ENCODE results near the gene RBMS1. TPM values are rescaled to one million over a fixed set of nuclear protein-coding genes. Genes with fewer than 3 reads are reported as not detected.

The RBMS1 gene
- total RNA-seq, 6 experiments from 2014 or later = 8.5 to 21.4 (median 14.3) TPM

DNA sequence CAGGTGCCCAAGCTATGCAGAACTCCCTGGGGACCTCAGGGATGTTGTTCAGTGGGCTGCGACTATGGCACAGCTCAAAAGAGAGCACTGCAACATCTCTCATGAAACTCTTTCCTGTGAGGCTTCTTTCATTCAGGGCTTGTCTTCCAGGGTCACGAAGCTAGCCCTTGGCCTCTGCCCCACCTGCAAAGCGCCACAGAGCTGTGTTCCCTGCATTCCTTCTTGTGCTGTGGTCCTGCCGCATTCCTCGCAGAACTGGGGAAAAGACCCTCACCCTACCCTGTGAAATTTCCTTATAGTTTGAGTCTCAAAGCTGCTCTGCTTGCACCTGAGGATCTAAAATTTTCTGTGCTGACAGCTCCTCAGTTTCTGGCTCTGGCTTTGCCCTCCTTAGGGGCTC is 267.2 kb downstream of the RBMS1 start:
- ATAC-seq (no peak), DNase-seq (no peak)
- Histone ChIP-seq H3K27me3 (no peaks in the 10 kb centered on the region), H3K4me3 (no peak overlapping the region), H3K27ac (no peak overlapping the region), H3K9me3 (no peaks in the 10 kb centered on the region), H3K4me1 (peaks cover 0 to 10% (median 0%) of the 10 kb centered on the region in 4 donors), H3K36me3 (no peaks in the 10 kb centered on the region)
- intact Hi-C loops (cut with DNase I) = no loop called here
- TF ChIP-seq, protein P1, sequence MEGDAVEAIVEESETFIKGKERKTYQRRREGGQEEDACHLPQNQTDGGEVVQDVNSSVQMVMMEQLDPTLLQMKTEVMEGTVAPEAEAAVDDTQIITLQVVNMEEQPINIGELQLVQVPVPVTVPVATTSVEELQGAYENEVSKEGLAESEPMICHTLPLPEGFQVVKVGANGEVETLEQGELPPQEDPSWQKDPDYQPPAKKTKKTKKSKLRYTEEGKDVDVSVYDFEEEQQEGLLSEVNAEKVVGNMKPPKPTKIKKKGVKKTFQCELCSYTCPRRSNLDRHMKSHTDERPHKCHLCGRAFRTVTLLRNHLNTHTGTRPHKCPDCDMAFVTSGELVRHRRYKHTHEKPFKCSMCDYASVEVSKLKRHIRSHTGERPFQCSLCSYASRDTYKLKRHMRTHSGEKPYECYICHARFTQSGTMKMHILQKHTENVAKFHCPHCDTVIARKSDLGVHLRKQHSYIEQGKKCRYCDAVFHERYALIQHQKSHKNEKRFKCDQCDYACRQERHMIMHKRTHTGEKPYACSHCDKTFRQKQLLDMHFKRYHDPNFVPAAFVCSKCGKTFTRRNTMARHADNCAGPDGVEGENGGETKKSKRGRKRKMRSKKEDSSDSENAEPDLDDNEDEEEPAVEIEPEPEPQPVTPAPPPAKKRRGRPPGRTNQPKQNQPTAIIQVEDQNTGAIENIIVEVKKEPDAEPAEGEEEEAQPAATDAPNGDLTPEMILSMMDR (IDR thresholded peaks at IDR 0.05) = no peak
- TF ChIP-seq POLR2A (IDR thresholded peaks at IDR 0.05) = no peak
- whole genome bisulfite sequencing (ENCODE audit: insufficient coverage, low coverage, low lambda C conversion rate, missing lambda C conversion rate) = 0% methylated on average over 1 of the region's 5 CpGs

DNA sequence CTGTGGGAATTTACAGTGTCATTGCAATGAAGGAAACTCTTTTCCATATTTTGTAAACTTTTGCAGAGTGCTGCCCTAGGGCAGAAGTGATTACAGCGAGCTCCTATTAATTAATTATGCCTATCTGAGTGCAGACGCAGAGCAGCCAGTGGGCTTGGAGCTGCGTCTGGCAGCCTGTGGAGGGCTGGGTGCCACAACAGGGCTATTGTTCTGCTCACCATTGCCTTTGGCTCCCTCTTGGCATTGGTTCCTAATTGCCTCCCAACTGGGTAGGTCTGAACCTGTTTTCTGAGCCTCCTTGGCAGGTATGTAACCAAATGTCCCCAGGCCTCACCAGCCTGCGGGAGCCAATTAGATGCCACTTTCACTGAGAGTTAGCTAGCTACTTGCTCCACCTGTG is 267.9 kb downstream of the RBMS1 start:
- ATAC-seq (no peak), DNase-seq (no peak)
- Histone ChIP-seq H3K27me3 (no peaks in the 10 kb centered on the region), H3K9me3 (no peaks in the 10 kb centered on the region), H3K27ac (no peak overlapping the region), H3K4me3 (no peak overlapping the region), H3K36me3 (no peaks in the 10 kb centered on the region), H3K4me1 (peaks cover 0 to 11% (median 0%) of the 10 kb centered on the region in 4 donors)
- no CpG with 5 or more reads among the region's 4 CpGs for WGBS (ENCODE audit: insufficient coverage, low coverage, low lambda C conversion rate, missing lambda C conversion rate)
- TF ChIP-seq, protein P1 (IDR thresholded peaks at IDR 0.05) = no peak
- no peak for TF ChIP-seq POLR2A (IDR thresholded peaks at IDR 0.05)
- intact Hi-C loops (cut with DNase I) = no loop called here

DNA sequence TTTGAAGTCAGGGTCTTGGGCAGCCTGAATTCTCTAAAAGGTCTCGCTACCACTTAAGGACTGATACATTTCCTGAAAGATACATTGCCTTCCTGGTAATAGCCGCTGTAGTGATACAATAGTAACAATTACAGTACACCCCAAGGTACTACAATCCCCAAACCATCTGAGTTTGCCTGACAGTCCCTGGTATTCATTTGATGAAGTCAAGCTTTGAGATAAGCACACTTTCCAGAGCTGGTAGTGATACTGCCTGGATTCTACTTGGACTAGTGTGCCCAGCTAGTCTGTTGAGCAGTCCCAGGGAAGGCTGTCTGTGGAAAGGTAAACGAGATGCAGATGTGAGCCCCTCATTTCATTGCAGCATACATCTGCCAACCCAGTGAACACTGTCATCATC is 269.1 kb downstream of the RBMS1 start:
- Histone ChIP-seq H3K27ac (no peak overlapping the region), H3K9me3 (no peaks in the 10 kb centered on the region), H3K4me3 (no peak overlapping the region), H3K27me3 (no peaks in the 10 kb centered on the region), H3K4me1 (peaks cover 0 to 11% (median 0%) of the 10 kb centered on the region in 4 donors), H3K36me3 (no peaks in the 10 kb centered on the region)
- intact Hi-C loops (cut with DNase I) = no loop called here
- TF ChIP-seq POLR2A (IDR thresholded peaks at IDR 0.05) = no peak
- TF ChIP-seq, protein P1 (IDR thresholded peaks at IDR 0.05) = no peak
- ATAC-seq = no peak
- WGBS (ENCODE audit: insufficient coverage, low coverage, low lambda C conversion rate, missing lambda C conversion rate) = 76% methylated on average over 3 of the region's 3 CpGs
- DNase-seq = no peak

DNA sequence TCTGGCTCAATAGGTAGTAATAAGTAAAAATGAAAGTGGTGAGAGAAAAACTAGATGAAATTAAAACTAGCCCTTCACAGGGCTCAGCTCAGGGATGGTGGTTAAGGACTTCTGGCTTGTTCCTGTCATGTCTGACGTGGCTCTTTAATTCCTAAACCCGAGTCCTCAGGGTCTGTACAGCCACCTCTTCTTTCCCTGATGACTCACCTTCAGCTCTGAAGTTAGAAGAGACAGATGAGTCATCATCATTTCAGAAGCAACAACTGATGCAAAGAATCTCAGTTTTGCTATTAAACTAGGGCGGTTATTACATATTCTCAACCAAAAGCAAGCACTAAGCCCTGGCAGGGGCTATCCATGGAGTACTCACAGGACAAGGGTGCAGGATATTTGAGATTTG is 269.5 kb downstream of the RBMS1 start:
- Histone ChIP-seq H3K27ac (no peak overlapping the region), H3K36me3 (no peaks in the 10 kb centered on the region), H3K4me1 (peaks cover 0 to 11% (median 0%) of the 10 kb centered on the region in 4 donors), H3K4me3 (no peak overlapping the region), H3K27me3 (no peaks in the 10 kb centered on the region), H3K9me3 (no peaks in the 10 kb centered on the region)
- no peak for DNase-seq
- peak in 1 of 4 donors; percentile 39 for ATAC-seq
- 53% methylated on average over 3 of the region's 3 CpGs for WGBS (ENCODE audit: insufficient coverage, low coverage, low lambda C conversion rate, missing lambda C conversion rate)
- no peak for TF ChIP-seq POLR2A (IDR thresholded peaks at IDR 0.05)
- TF ChIP-seq, protein P1 (IDR thresholded peaks at IDR 0.05) = no peak
- intact Hi-C loops (cut with DNase I) = no loop called here

DNA sequence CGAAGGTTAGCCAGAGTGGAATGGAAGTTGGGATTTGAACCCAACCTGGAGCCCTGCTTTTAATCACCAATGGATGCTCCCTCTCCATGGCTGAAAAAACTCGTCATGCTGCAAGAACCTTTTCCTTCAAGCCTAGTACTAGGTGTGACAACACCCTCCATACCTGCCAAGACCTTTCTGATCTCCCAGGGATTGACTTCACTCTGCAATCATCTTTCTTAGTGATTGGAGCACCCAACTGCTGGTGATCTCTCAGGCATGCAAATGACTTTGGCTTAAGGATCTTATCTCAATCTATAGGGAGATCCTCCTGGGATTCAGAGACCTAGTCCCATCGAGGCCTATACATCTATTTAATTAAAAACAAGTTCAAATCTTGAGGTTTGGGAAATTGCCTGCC is 270.0 kb downstream of the RBMS1 start:
- no peaks in the 10 kb centered on the region for H3K9me3 ChIP-seq
- H3K36me3 ChIP-seq = no peaks in the 10 kb centered on the region
- no peak overlapping the region for H3K4me3 ChIP-seq
- H3K4me1 ChIP-seq = peaks cover 0 to 11% (median 0%) of the 10 kb centered on the region in 4 donors
- no peak for TF ChIP-seq POLR2A (IDR thresholded peaks at IDR 0.05)
- TF ChIP-seq, protein P1 (IDR thresholded peaks at IDR 0.05) = no peak
- H3K27ac ChIP-seq = no peak overlapping the region
- intact Hi-C loops (cut with DNase I) = no loop called here
- no peak for ATAC-seq
- DNase-seq = no peak
- WGBS (ENCODE audit: insufficient coverage, low coverage, low lambda C conversion rate, missing lambda C conversion rate) = 89% methylated on average over 2 of the region's 3 CpGs
- no peaks in the 10 kb centered on the region for H3K27me3 ChIP-seq

Measured in right lobe of liver (tissue), 6 donors.